ENCODE data around the gene MYO1D.

Gene MYO1D

GRCh38 chr17:32593003-32593402 is 283.9 kb downstream of the MYO1D start:
- H3K27me3 ChIP-seq (ENCODE audit: low read depth, low read length): no peaks in the 10 kb centered on the region
- no peak overlapping the region for H3K9ac ChIP-seq (ENCODE audit: low read length)
- peaks cover 11% of the 10 kb centered on the region for H3K4me1 ChIP-seq (ENCODE audit: low read length)
- no peaks in the 10 kb centered on the region for H3K79me2 ChIP-seq (ENCODE audit: low read length)
- H3K27ac ChIP-seq (ENCODE audit: low read length): no peak overlapping the region
- TF ChIP-seq EZH2phosphoT487 (IDR thresholded peaks at IDR 0.05; ENCODE audit: low read depth) (no peak), CTCF (IDR thresholded peaks at IDR 0.05; ENCODE audit: low read depth, low read length) (no peak)
- no peak overlapping the region for H3K4me3 ChIP-seq (ENCODE audit: low read length)
- H3K9me3 ChIP-seq (ENCODE audit: insufficient read depth, low read length): no peaks in the 10 kb centered on the region
- H3K4me2 ChIP-seq (ENCODE audit: low read length): peak overlapping the region; percentile 27
- no peak overlapping the region for H2AFZ ChIP-seq (ENCODE audit: low read depth, low read length)
- H4K20me1 ChIP-seq (ENCODE audit: insufficient read depth, low read length): no peaks in the 10 kb centered on the region
- no peaks in the 10 kb centered on the region for H3K36me3 ChIP-seq (replicated peaks; ENCODE audit: low read depth, low read length)

DNA sequence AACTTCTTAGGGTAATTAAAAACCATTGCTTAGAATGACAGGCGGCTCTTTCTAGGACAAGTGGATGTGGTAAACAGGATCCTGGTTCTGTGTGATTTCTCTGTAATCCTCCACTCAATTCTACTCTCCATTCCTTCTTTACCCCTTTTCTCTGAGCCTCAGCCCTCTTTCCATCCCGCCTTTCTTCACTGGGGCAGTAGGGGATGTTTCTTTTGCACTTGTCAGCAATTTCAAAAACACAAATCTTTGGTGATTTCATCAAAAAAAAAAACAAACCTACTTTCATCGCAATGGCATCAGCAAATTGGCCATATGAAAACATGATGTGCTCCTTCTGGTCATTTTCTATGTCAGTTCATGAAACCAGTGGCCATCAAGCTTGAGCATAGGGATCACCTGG is 285.5 kb downstream of the MYO1D start:
- TF ChIP-seq CTCF (IDR thresholded peaks at IDR 0.05; ENCODE audit: low read depth, low read length): no peak
- no peak for TF ChIP-seq EZH2phosphoT487 (IDR thresholded peaks at IDR 0.05; ENCODE audit: low read depth)
- no peaks in the 10 kb centered on the region for H3K36me3 ChIP-seq (replicated peaks; ENCODE audit: low read depth, low read length)
- H3K4me2 ChIP-seq (ENCODE audit: low read length): no peak overlapping the region
- H3K4me3 ChIP-seq (ENCODE audit: low read length): no peak overlapping the region
- H3K27ac ChIP-seq (ENCODE audit: low read length): no peak overlapping the region
- no peak overlapping the region for H3K9ac ChIP-seq (ENCODE audit: low read length)
- H3K27me3 ChIP-seq (ENCODE audit: low read depth, low read length): no peaks in the 10 kb centered on the region
- H3K9me3 ChIP-seq (ENCODE audit: insufficient read depth, low read length): no peaks in the 10 kb centered on the region
- H3K4me1 ChIP-seq (ENCODE audit: low read length): peaks cover 11% of the 10 kb centered on the region
- H2AFZ ChIP-seq (ENCODE audit: low read depth, low read length): no peak overlapping the region
- H4K20me1 ChIP-seq (ENCODE audit: insufficient read depth, low read length): no peaks in the 10 kb centered on the region
- no peaks in the 10 kb centered on the region for H3K79me2 ChIP-seq (ENCODE audit: low read length)

DNA sequence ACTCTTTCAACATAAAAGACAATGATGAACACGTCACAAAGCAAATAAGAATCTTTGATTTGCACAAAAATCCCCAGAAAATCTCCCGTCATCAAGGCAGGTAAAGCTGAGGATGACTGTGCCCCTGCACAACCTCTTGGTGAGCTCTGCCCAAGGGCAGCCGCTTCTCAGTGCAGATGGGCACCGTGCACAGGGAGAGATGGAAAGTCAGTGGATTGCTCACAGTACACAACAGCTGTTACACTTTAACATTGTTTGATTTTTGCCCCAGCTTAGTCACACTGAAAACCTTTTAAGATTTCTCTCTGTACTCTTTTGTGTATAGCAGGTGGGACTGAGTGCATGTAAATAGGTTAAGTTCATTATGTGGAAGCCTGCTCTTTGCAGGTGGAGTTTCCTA is 285.9 kb downstream of the MYO1D start:
- H3K36me3 ChIP-seq (replicated peaks; ENCODE audit: low read depth, low read length): no peaks in the 10 kb centered on the region
- no peaks in the 10 kb centered on the region for H3K9me3 ChIP-seq (ENCODE audit: insufficient read depth, low read length)
- TF ChIP-seq CTCF (IDR thresholded peaks at IDR 0.05; ENCODE audit: low read depth, low read length): no peak
- no peak for TF ChIP-seq EZH2phosphoT487 (IDR thresholded peaks at IDR 0.05; ENCODE audit: low read depth)
- no peak overlapping the region for H3K9ac ChIP-seq (ENCODE audit: low read length)
- no peak overlapping the region for H3K27ac ChIP-seq (ENCODE audit: low read length)
- no peak overlapping the region for H3K4me2 ChIP-seq (ENCODE audit: low read length)
- H3K27me3 ChIP-seq (ENCODE audit: low read depth, low read length): no peaks in the 10 kb centered on the region
- H2AFZ ChIP-seq (ENCODE audit: low read depth, low read length): no peak overlapping the region
- no peak overlapping the region for H3K4me3 ChIP-seq (ENCODE audit: low read length)
- peaks cover 11% of the 10 kb centered on the region for H3K4me1 ChIP-seq (ENCODE audit: low read length)
- H4K20me1 ChIP-seq (ENCODE audit: insufficient read depth, low read length): no peaks in the 10 kb centered on the region
- H3K79me2 ChIP-seq (ENCODE audit: low read length): no peaks in the 10 kb centered on the region

DNA sequence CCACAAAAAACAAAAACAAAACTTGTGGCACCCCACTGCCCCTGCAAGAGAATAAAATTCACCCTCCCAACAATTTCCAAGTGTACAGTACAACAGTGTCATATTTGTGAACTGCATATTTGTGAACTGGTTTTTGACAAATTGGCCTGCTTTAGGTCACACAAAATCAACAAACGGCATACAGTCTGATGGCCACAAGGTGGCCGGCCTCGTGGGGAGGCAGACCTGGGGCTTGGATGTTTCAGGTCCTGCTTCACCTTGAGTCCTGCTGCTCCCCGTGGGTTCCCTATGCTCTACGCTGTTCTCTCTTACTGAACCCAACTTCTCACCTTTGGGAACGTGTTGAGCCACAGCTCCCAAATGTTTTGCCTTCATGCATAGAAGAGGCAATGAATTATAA is 287.9 kb downstream of the MYO1D start:
- H3K9ac ChIP-seq (ENCODE audit: low read length): no peak overlapping the region
- TF ChIP-seq CTCF (IDR thresholded peaks at IDR 0.05; ENCODE audit: low read depth, low read length) (no peak), EZH2phosphoT487 (IDR thresholded peaks at IDR 0.05; ENCODE audit: low read depth) (no peak)

More for the DNA sequence above, 287.9 kb downstream of the MYO1D start:
- Histone ChIP-seq H3K27me3 (ENCODE audit: low read depth, low read length) (no peaks in the 10 kb centered on the region), H3K9me3 (ENCODE audit: insufficient read depth, low read length) (no peaks in the 10 kb centered on the region), H3K79me2 (ENCODE audit: low read length) (no peaks in the 10 kb centered on the region), H3K4me1 (ENCODE audit: low read length) (peaks cover 5% of the 10 kb centered on the region), H3K4me3 (ENCODE audit: low read length) (no peak overlapping the region), H3K36me3 (replicated peaks; ENCODE audit: low read depth, low read length) (peaks cover 2% of the 10 kb centered on the region), H3K27ac (ENCODE audit: low read length) (no peak overlapping the region), H2AFZ (ENCODE audit: low read depth, low read length) (no peak overlapping the region), H4K20me1 (ENCODE audit: insufficient read depth, low read length) (no peaks in the 10 kb centered on the region), H3K4me2 (ENCODE audit: low read length) (no peak overlapping the region)

All from OCI-LY3 (cell line).